Activated naive CD8-positive, alpha-beta T cell treated with anti-CD3 and anti-CD28 coated beads, Interleukin-2, amount 10 ng/mL, durations not matched to agents 7 days and 5 days (primary cell): ENCODE data around the gene FGF5. TPM values are rescaled to one million over a fixed set of nuclear protein-coding genes. Genes with fewer than 3 reads are reported as not detected.
"Not testable (repeated sequence)": the region's sequence is repeated elsewhere in the genome, so short reads cannot be mapped to it uniquely, and the experiment has no call there.

Experiments used
- ATAC-seq: fragments of 150-1000 bp; cut with Tn5 transposase; one replicate; pipeline ENCODE4 v1.10.0; 2021; ENCODE audit warnings: low read depth, moderate library complexity
- POLR2A ChIA-PET: fragments of 350-600 bp; sonication (Branson Sonifier 250); formaldehyde crosslinking; loops from one replicate; lab custom pipeline; 2021; ENCODE audit warnings: antibody characterized with exemption; lab: Charles Lee
- DNase-seq: peaks from one replicate; pipeline ENCODE4 v3.0.0; 2021
- H3K27ac Mint-ChIP-seq: one replicate; pipeline ENCODE4 v1.8.0; 2022; ENCODE audit warnings: mild to moderate bottlenecking, mixed read lengths
- H3K27me3 Mint-ChIP-seq: one replicate; pipeline ENCODE4 v1.8.0; 2022; ENCODE audit warnings: mild to moderate bottlenecking, moderate library complexity, mixed read lengths
- H3K36me3 Mint-ChIP-seq: one replicate; pipeline ENCODE4 v1.8.0; 2021; ENCODE audit warnings: mild to moderate bottlenecking, mixed read lengths
- H3K4me1 Mint-ChIP-seq: one replicate; pipeline ENCODE4 v1.8.0; 2021; ENCODE audit warnings: mixed read lengths
- H3K4me3 Mint-ChIP-seq: one replicate; pipeline ENCODE4 v1.8.0; 2022; ENCODE audit warnings: mild to moderate bottlenecking, moderate library complexity, mixed read lengths
- H3K9me3 Mint-ChIP-seq: one replicate; pipeline ENCODE4 v1.8.0; 2021; ENCODE audit warnings: mixed read lengths
- total RNA-seq, 2 experiments: library from RNA; stranded (reverse); gene quantifications; one replicate each; pipeline ENCODE4 v1.2.3, GENCODE V29; 2021

FGF5 gene
- total RNA-seq, 2 experiments from 2014 or later: not detected

DNA sequence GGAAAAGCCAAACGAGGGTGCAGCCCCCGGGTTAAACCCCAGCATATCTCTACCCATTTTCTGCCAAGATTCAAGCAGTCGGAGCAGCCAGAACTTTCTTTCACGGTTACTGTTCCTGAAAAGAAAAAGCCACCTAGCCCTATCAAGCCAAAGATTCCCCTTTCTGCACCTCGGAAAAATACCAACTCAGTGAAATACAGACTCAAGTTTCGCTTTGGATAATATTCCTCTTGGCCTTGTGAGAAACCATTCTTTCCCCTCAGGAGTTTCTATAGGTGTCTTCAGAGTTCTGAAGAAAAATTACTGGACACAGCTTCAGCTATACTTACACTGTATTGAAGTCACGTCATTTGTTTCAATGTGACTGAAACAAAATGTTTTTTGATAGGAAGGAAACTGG, 20.0 kb downstream of the FGF5 start:
- Mint-ChIP-seq H3K27me3 (peaks cover 12% of the 10 kb centered on the region), H3K27ac (no peak overlapping the region), H3K4me1 (no peaks in the 10 kb centered on the region), H3K9me3 (no peaks in the 10 kb centered on the region), H3K4me3 (no peak overlapping the region), H3K36me3 (no peaks in the 10 kb centered on the region)
- POLR2A ChIA-PET: no interaction called here
- DNase-seq (no peak), ATAC-seq (no peak)

DNA sequence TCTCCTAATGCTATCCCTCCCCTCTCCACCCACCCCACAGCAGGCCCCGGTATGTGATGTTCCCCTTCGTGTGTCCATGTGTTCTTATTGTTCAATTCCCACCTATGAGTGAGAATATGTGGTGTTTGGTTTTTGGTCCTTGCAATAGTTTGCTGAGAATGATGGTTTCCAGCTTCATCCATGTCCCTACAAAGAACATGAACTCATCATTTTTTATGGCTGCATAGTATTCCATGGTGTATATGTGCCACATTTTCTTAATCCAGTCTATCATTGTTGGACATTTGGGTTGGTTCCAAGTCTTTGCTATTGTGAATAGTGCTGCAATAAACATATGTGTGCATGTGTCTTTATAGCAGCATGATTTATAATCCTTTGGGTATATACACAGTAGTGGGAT, 24.2 kb downstream of the FGF5 start:
- POLR2A ChIA-PET, DNase-seq, H3K27ac Mint-ChIP-seq, ATAC-seq, H3K4me3 Mint-ChIP-seq, H3K36me3 Mint-ChIP-seq, H3K27me3 Mint-ChIP-seq, H3K9me3 Mint-ChIP-seq, H3K4me1 Mint-ChIP-seq: not testable (repeated sequence)

- H3K27me3 Mint-ChIP-seq: peaks cover 2% of the 10 kb centered on the region
- H3K4me1 Mint-ChIP-seq: no peaks in the 10 kb centered on the region
- no peak overlapping the region for H3K4me3 Mint-ChIP-seq
- DNase-seq (no peak), ATAC-seq (no peak)
- no peaks in the 10 kb centered on the region for H3K9me3 Mint-ChIP-seq
- H3K27ac Mint-ChIP-seq: no peak overlapping the region
- no peaks in the 10 kb centered on the region for H3K36me3 Mint-ChIP-seq
- POLR2A ChIA-PET: no interaction called here
Measured at GRCh38 chr4:80294206-80294605, 27.7 kb downstream of the FGF5 start.

GRCh38 chr4:80295336-80295735, 28.9 kb downstream of the FGF5 start:
- Mint-ChIP-seq H3K4me1 (no peaks in the 10 kb centered on the region), H3K27me3 (peaks cover 2% of the 10 kb centered on the region), H3K9me3 (no peaks in the 10 kb centered on the region), H3K27ac (no peak overlapping the region), H3K4me3 (no peak overlapping the region), H3K36me3 (no peaks in the 10 kb centered on the region)
- POLR2A ChIA-PET: no interaction called here
- DNase-seq (no peak), ATAC-seq (no peak)

DNA sequence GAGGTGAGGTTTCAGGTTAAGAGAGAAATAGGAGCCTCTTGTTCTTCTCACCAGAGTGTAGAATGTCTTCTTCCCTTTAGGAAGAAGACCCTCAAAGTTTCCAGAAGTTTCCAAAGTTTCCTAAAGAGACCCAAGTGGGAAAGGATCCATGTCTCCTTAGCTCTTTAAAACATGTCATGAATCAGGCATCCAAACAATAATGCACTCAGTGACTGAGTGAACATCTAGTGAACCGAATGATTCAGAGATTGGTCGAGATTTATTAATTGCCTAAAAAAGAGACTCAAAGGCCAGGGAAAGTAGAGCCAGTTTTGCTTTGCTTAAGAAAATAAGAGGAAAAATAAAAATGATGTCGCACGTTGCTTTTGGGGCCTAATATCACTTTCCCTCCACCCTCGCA, 29.4 kb downstream of the FGF5 start:
- DNase-seq: no peak
- no peak overlapping the region for H3K4me3 Mint-ChIP-seq
- H3K27me3 Mint-ChIP-seq: peaks cover 2% of the 10 kb centered on the region
- ATAC-seq: no peak
- H3K36me3 Mint-ChIP-seq: no peaks in the 10 kb centered on the region
- no peaks in the 10 kb centered on the region for H3K9me3 Mint-ChIP-seq
- no peaks in the 10 kb centered on the region for H3K4me1 Mint-ChIP-seq
- no peak overlapping the region for H3K27ac Mint-ChIP-seq
- POLR2A ChIA-PET: no interaction called here

- Mint-ChIP-seq H3K9me3 (no peaks in the 10 kb centered on the region), H3K36me3 (no peaks in the 10 kb centered on the region), H3K27ac (no peak overlapping the region), H3K4me1 (no peaks in the 10 kb centered on the region), H3K4me3 (no peak overlapping the region), H3K27me3 (peaks cover 9% of the 10 kb centered on the region)
- POLR2A ChIA-PET: no interaction called here
- DNase-seq: no peak
- no peak for ATAC-seq
Measured at GRCh38 chr4:80301884-80302283, 35.4 kb downstream of the FGF5 start.

GRCh38 chr4:80302616-80303223, 36.3 kb downstream of the FGF5 start:
- Mint-ChIP-seq H3K9me3 (no peaks in the 10 kb centered on the region), H3K4me1 (no peaks in the 10 kb centered on the region), H3K36me3 (no peaks in the 10 kb centered on the region), H3K4me3 (no peak overlapping the region), H3K27me3 (peaks cover 9% of the 10 kb centered on the region), H3K27ac (no peak overlapping the region)
- DNase-seq (no peak), ATAC-seq (no peak)
- POLR2A ChIA-PET: no interaction called here

GRCh38 chr4:80305466-80305865, 39.0 kb downstream of the FGF5 start:
- ATAC-seq: no peak
- POLR2A ChIA-PET: no interaction called here

GRCh38 chr4:80306260-80306659, 39.8 kb downstream of the FGF5 start:
- H3K27me3 Mint-ChIP-seq: peaks cover 12% of the 10 kb centered on the region
- no peak for ATAC-seq
- no peak overlapping the region for H3K4me3 Mint-ChIP-seq
- DNase-seq: no peak
- H3K9me3 Mint-ChIP-seq: no peaks in the 10 kb centered on the region
- no peaks in the 10 kb centered on the region for H3K36me3 Mint-ChIP-seq
- no peak overlapping the region for H3K27ac Mint-ChIP-seq
- POLR2A ChIA-PET: no interaction called here
- no peaks in the 10 kb centered on the region for H3K4me1 Mint-ChIP-seq

More at GRCh38 chr4:80305466-80305865, 39.0 kb downstream of the FGF5 start:
- DNase-seq: no peak
- Mint-ChIP-seq H3K4me3 (no peak overlapping the region), H3K27me3 (peaks cover 12% of the 10 kb centered on the region), H3K4me1 (no peaks in the 10 kb centered on the region), H3K9me3 (no peaks in the 10 kb centered on the region), H3K36me3 (no peaks in the 10 kb centered on the region), H3K27ac (no peak overlapping the region)

DNA sequence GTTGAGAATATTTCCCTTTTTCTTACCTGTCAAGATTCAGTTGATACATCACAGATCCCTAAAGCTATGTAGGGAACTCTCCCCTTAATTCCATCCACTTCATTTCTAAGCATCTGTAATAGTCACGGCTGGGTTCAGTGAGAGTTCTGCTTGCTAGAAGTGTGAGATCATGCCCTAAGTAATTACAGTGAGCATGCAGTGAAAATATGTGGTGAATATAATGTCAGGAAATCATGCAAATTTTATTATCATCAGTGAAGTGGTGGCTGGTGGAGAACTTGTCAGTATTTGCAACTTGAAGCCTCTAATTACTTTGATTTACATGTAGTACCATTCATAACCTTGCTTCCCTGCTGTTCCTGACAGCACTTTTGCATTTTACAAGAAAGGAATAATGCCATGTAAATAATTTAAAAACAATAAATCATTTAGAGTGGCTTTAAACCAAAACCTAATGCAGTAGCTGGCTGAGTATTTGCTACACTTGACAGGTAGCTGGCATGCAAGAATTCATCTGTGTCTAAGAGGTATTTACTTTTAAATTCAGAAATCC, 40.8 kb downstream of the FGF5 start:
- POLR2A ChIA-PET: no interaction called here
- no peaks in the 10 kb centered on the region for H3K4me1 Mint-ChIP-seq
- DNase-seq (no peak), ATAC-seq (no peak)
- H3K27ac Mint-ChIP-seq: no peak overlapping the region
- H3K27me3 Mint-ChIP-seq: peaks cover 14% of the 10 kb centered on the region
- H3K36me3 Mint-ChIP-seq: no peaks in the 10 kb centered on the region
- H3K4me3 Mint-ChIP-seq: no peak overlapping the region
- H3K9me3 Mint-ChIP-seq: no peaks in the 10 kb centered on the region

GRCh38 chr4:80307774-80308465, 41.5 kb downstream of the FGF5 start:
- Mint-ChIP-seq H3K4me1 (no peaks in the 10 kb centered on the region), H3K9me3 (no peaks in the 10 kb centered on the region), H3K4me3 (no peak overlapping the region), H3K27ac (no peak overlapping the region), H3K27me3 (peaks cover 14% of the 10 kb centered on the region), H3K36me3 (no peaks in the 10 kb centered on the region)
- POLR2A ChIA-PET: no interaction called here
- DNase-seq (no peak), ATAC-seq (no peak)

DNA sequence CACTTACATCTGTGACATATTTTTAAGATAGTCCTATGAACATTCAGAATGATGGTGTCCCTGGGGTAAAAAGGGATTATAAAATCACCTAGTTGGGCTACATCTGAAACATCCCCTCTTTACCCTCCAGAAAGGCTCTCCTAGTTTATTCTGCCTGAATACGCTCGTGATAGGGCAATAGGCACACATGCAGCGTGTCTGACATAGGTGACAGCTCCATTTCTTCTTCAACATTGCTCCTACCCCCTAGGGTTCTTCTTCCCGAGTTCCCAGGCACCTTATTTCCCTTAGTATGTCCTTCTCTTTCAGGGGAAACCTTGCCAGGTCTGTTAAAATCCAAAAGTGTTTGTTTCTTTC, 42.0 kb downstream of the FGF5 start:
- Mint-ChIP-seq H3K4me3 (no peak overlapping the region), H3K27me3 (peaks cover 14% of the 10 kb centered on the region), H3K27ac (no peak overlapping the region), H3K36me3 (no peaks in the 10 kb centered on the region), H3K9me3 (no peaks in the 10 kb centered on the region), H3K4me1 (no peaks in the 10 kb centered on the region)
- POLR2A ChIA-PET: no interaction called here
- no peak for ATAC-seq
- DNase-seq: no peak

DNA sequence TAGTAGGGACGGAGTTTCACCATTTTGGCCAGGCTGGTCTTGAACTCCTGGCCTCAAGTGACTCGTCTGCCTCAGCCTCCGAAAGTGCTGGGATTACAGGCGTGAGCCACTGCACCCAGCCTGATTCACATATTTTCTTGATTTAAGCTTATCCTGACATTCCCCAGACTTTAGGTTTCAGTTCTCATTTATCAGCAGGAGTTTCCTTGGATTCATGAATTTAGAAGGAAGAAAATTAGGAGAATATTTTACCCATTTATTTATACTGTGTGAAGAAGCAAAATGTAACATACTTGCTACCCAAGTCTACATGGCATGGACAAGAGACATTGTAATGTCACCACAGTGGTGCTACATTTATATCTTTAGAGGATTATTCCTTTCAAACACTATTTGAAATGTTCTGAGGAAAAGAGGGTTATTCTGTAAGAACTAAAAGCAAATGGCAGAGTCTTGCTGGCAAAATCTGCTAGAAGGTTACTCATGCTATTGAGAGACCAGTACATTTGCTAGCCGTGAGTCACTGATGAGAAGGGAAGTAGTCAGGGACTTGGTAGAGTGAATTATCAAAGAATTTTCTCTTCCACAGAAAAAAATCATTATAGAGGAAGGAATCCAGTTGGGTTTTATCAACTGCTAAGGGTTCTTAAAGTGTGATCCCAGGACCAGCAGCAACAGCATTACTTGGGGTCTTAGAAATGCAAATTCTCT, 43.0 kb downstream of the FGF5 start:
- Mint-ChIP-seq H3K4me3 (no peak overlapping the region), H3K4me1 (no peaks in the 10 kb centered on the region), H3K27ac (no peak overlapping the region), H3K27me3 (peaks cover 14% of the 10 kb centered on the region), H3K36me3 (no peaks in the 10 kb centered on the region), H3K9me3 (no peaks in the 10 kb centered on the region)
- no peak for ATAC-seq
- POLR2A ChIA-PET: no interaction called here
- DNase-seq: no peak

DNA sequence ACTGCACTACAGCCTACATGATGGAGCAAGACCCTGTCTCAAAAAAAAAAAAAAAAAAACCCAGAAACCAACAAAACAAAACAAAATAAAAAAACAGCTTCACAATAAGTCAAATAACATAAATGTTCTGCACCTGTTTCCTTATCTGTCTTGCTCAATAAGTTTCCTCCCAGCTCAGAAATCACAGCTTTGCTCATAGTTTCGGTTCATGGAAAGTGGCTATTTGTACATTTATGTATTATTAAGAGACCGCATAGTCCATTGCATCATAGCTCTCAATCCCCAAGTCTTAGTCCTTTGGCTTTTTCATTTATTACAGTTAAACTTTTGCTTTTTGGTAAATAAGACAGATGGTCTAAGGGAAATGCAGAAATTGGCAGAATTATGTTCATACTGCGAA, 44.7 kb downstream of the FGF5 start:
- no peak for ATAC-seq
- no peak overlapping the region for H3K27ac Mint-ChIP-seq

More for the DNA sequence above, 44.7 kb downstream of the FGF5 start:
- peaks cover 15% of the 10 kb centered on the region for H3K27me3 Mint-ChIP-seq
- H3K4me3 Mint-ChIP-seq: no peak overlapping the region
- DNase-seq: no peak
- H3K9me3 Mint-ChIP-seq: no peaks in the 10 kb centered on the region
- H3K4me1 Mint-ChIP-seq: no peaks in the 10 kb centered on the region
- POLR2A ChIA-PET: interaction anchor here (0.7 kb wide), 1 partner anchor 1276 kb away, joined by 3 read pairs; no protein-coding TSS in a partner anchor
- H3K36me3 Mint-ChIP-seq: no peaks in the 10 kb centered on the region
